Fibroblast of lung (primary cell): ENCODE data around the gene UCK2.

Experiments used
- EZH2 ChIP-seq: IDR thresholded peaks from 2 replicates; pipeline ENCODE4 v1.5.1; 2012; ENCODE audit warnings: low read length, control low read depth, mild to moderate bottlenecking; ENCODE audit errors: missing control alignments
- TF ChIP-seq, protein P1 (sequence below), 2 donors: IDR thresholded peaks in 1 of 2; conservative IDR thresholded peaks in 1 of 2; 1 replicate in 1 of 2; 2 replicates in 1 of 2; pipeline ENCODE4 v1.5.1; 2011 to 2012; ENCODE audit warnings: low read length in 2 of 2, control low read depth in 1 of 2, inconsistent platforms in 1 of 2, low read depth in 1 of 2, mild to moderate bottlenecking in 1 of 2

DNA sequence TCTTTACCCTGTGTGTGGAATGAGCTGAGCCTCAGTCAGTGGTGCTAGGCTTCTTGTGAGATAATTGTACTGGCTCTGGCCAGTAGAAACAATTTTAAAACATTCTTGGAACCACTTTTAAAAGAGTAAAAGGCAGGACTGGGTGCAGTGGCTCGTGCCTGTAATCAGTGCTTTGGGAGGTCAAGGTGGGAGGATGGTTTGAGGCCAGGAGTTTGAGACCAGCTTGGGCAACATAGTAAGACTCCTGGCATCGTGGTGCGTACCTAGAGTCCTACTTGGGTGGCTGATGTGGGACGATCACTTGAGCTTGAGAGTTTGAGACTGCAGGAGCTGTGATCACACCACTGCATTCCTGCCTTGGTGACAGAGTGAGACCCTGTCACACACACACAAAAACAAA lies 89.8 kb downstream of the UCK2 start:
- TF ChIP-seq, protein P1, sequence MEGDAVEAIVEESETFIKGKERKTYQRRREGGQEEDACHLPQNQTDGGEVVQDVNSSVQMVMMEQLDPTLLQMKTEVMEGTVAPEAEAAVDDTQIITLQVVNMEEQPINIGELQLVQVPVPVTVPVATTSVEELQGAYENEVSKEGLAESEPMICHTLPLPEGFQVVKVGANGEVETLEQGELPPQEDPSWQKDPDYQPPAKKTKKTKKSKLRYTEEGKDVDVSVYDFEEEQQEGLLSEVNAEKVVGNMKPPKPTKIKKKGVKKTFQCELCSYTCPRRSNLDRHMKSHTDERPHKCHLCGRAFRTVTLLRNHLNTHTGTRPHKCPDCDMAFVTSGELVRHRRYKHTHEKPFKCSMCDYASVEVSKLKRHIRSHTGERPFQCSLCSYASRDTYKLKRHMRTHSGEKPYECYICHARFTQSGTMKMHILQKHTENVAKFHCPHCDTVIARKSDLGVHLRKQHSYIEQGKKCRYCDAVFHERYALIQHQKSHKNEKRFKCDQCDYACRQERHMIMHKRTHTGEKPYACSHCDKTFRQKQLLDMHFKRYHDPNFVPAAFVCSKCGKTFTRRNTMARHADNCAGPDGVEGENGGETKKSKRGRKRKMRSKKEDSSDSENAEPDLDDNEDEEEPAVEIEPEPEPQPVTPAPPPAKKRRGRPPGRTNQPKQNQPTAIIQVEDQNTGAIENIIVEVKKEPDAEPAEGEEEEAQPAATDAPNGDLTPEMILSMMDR (conservative IDR thresholded peaks at IDR 0.05 in 1 of 2, IDR thresholded peaks at IDR 0.05 in 1 of 2; ENCODE audit: low read depth in 1 of 2, low read length in 2 of 2): no peak
- no peak for TF ChIP-seq EZH2
